GM19467 (cell line): ENCODE results near the gene GLA.

Experiments
- ATAC-seq: cut with Tn5 transposase; IDR thresholded peaks from one replicate; pipeline ENCODE4 v1.9.1; 2021; ENCODE audit warnings: mild to moderate bottlenecking, moderate library complexity; ENCODE audit not compliant: unreplicated experiment

The GLA gene

GRCh38 chrX:101398694-101399093 lies 9.0 kb downstream of the GLA start:
- no peak for ATAC-seq

- ATAC-seq, result no peak
Measured at GRCh38 chrX:101397779-101398178, 9.9 kb downstream of the GLA start.

- no peak for ATAC-seq
Measured at GRCh38 chrX:101395789-101396188, 11.9 kb downstream of the GLA start.

- ATAC-seq, result no peak
Measured at GRCh38 chrX:101394372-101394771, 13.4 kb downstream of the GLA start.

GRCh38 chrX:101393530-101394305 lies 14.0 kb downstream of the GLA start:
- no peak for ATAC-seq

- no peak for ATAC-seq
Measured at GRCh38 chrX:101391831-101392230, 15.9 kb downstream of the GLA start.

- peak; percentile 80 for ATAC-seq
Measured at GRCh38 chrX:101390664-101391525, 16.8 kb downstream of the GLA start, which contains the start of gene RPL36A. RPL36A (plus strand) TSS chrX:101391011; CDS start chrX:101391044, 33 bp downstream.

GRCh38 chrX:101388604-101389003 lies 19.1 kb downstream of the GLA start:
- ATAC-seq, result no peak

- ATAC-seq, result no peak
Measured at GRCh38 chrX:101386542-101386885, 21.2 kb downstream of the GLA start.

- ATAC-seq, result peak; percentile 49
Measured at GRCh38 chrX:101385795-101386541, 21.8 kb downstream of the GLA start, which contains the start of gene BTK. BTK (minus strand) TSS chrX:101386191; CDS start chrX:101375284, 10,907 bp downstream.

- no peak for ATAC-seq
Measured at GRCh38 chrX:101385026-101385684, 22.6 kb downstream of the GLA start.

- ATAC-seq, result peak; percentile 69
Measured at GRCh38 chrX:101383679-101384205, 24.0 kb downstream of the GLA start.

- ATAC-seq, result no peak
Measured at GRCh38 chrX:101377547-101377946, 30.2 kb downstream of the GLA start.

GRCh38 chrX:101370888-101371504 lies 36.7 kb downstream of the GLA start:
- no peak for ATAC-seq

GRCh38 chrX:101369687-101370086 lies 38.0 kb downstream of the GLA start:
- no peak for ATAC-seq

- no peak for ATAC-seq
Measured at GRCh38 chrX:101368800-101369199, 38.9 kb downstream of the GLA start.

- ATAC-seq, result no peak
Measured at GRCh38 chrX:101365301-101365795, 42.4 kb downstream of the GLA start.

- no peak for ATAC-seq
Measured at GRCh38 chrX:101362757-101363156, 45.0 kb downstream of the GLA start.

- ATAC-seq, result no peak
Measured at GRCh38 chrX:101362116-101362515, 45.6 kb downstream of the GLA start.

- no peak for ATAC-seq
Measured at GRCh38 chrX:101360390-101360789, 47.3 kb downstream of the GLA start.
